Measurements from ENCODE around the gene NUP210.

NUP210 gene

GRCh38 chr3:13274125-13274524 lies 146.0 kb downstream of the NUP210 start:
- H3K27me3 ChIP-seq (ENCODE audit: control insufficient read depth in 3 of 3, insufficient read depth in 3 of 3, low read depth in 1 of 3, low read length in 3 of 3), result peaks cover 0 to 34% (median 0%) of the 10 kb centered on the region in 3 experiments
- no peak for DNase-seq (ENCODE audit: low spot score)
- H2AK5ac ChIP-seq (ENCODE audit: low read depth, low read length), result peak overlapping the region; percentile 64
- H2AFZ ChIP-seq (ENCODE audit: low read length), result no peak overlapping the region
- no peak overlapping the region for H4K91ac ChIP-seq (ENCODE audit: low read depth, low read length, poor library complexity)
- H2BK15ac ChIP-seq (ENCODE audit: low read length), result peak overlapping the region; percentile 64
- peak overlapping the region; percentile 73 for H3K14ac ChIP-seq (ENCODE audit: low read length)
- no peaks in the 10 kb centered on the region for H3K36me3 ChIP-seq (replicated peaks in 1 of 2; ENCODE audit: control insufficient read depth in 2 of 2, insufficient read depth in 2 of 2, low read length in 2 of 2)
- H3K23ac ChIP-seq (ENCODE audit: low read depth, low read length, poor library complexity), result peak overlapping the region; percentile 75
- H3K9me3 ChIP-seq (replicated peaks in 1 of 2; ENCODE audit: control insufficient read depth in 2 of 2, insufficient read depth in 1 of 2, low read depth in 1 of 2, low read length in 2 of 2), result no peaks in the 10 kb centered on the region
- no peak overlapping the region for H2BK120ac ChIP-seq (ENCODE audit: low read depth, low read length)
- H4K8ac ChIP-seq (ENCODE audit: low read depth, low read length), result no peak overlapping the region
- H3K9ac ChIP-seq (ENCODE audit: low read depth, low read length, poor library complexity), result peak overlapping the region; percentile 15
- no peak overlapping the region for H3K4me3 ChIP-seq (ENCODE audit: low read length in 2 of 2)
- H3K79me1 ChIP-seq (ENCODE audit: low read depth, low read length), result peaks cover 2% of the 10 kb centered on the region
- H2BK5ac ChIP-seq (ENCODE audit: low read length), result peak overlapping the region; percentile 88
- no peak overlapping the region for H2BK12ac ChIP-seq (ENCODE audit: low read length)
- H3K4me2 ChIP-seq (ENCODE audit: insufficient read depth, low read length, poor library complexity, severe bottlenecking), result no peak overlapping the region
- peaks cover 2 to 18% of the 10 kb centered on the region in 2 donors for H3K4me1 ChIP-seq (ENCODE audit: control insufficient read depth in 2 of 2, insufficient read depth in 1 of 2, low read depth in 1 of 2, low read length in 2 of 2)
- no peak overlapping the region for H3K27ac ChIP-seq (replicated peaks; ENCODE audit: low read length)
- no CpG with 5 or more reads among the region's 13 CpGs for WGBS, 2 donors (ENCODE audit: extremely low coverage in 2 of 2, insufficient read length in 2 of 2, insufficient replicate concordance in 1 of 2)
- H3K18ac ChIP-seq (ENCODE audit: low read length), result peak overlapping the region; percentile 84
- H3K4ac ChIP-seq (ENCODE audit: low read length), result peak overlapping the region; percentile 24

- Histone ChIP-seq H4K8ac (ENCODE audit: low read depth, low read length) (no peak overlapping the region), H3K4me2 (ENCODE audit: insufficient read depth, low read length, poor library complexity, severe bottlenecking) (no peak overlapping the region), H3K9ac (ENCODE audit: low read depth, low read length, poor library complexity) (no peak overlapping the region), H3K4me3 (ENCODE audit: low read length in 2 of 2) (no peak overlapping the region), H3K79me1 (ENCODE audit: low read depth, low read length) (peaks cover 2% of the 10 kb centered on the region), H3K27ac (replicated peaks; ENCODE audit: low read length) (no peak overlapping the region), H3K4ac (ENCODE audit: low read length) (no peak overlapping the region), H2BK120ac (ENCODE audit: low read depth, low read length) (no peak overlapping the region), H3K18ac (ENCODE audit: low read length) (peak overlapping the region; percentile 53), H3K9me3 (replicated peaks in 1 of 2; ENCODE audit: control insufficient read depth in 2 of 2, insufficient read depth in 1 of 2, low read depth in 1 of 2, low read length in 2 of 2) (no peaks in the 10 kb centered on the region), H3K14ac (ENCODE audit: low read length) (no peak overlapping the region), H4K91ac (ENCODE audit: low read depth, low read length, poor library complexity) (peak overlapping the region; percentile 62), H2AK5ac (ENCODE audit: low read depth, low read length) (peak overlapping the region; percentile 64), H3K27me3 (ENCODE audit: control insufficient read depth in 3 of 3, insufficient read depth in 3 of 3, low read depth in 1 of 3, low read length in 3 of 3) (peaks cover 0 to 29% (median 0%) of the 10 kb centered on the region in 3 experiments), H2BK15ac (ENCODE audit: low read length) (peak overlapping the region; percentile 32), H2BK12ac (ENCODE audit: low read length) (no peak overlapping the region), H2AFZ (ENCODE audit: low read length) (no peak overlapping the region), H2BK5ac (ENCODE audit: low read length) (peak overlapping the region; percentile 88), H3K36me3 (replicated peaks in 1 of 2; ENCODE audit: control insufficient read depth in 2 of 2, insufficient read depth in 2 of 2, low read length in 2 of 2) (no peaks in the 10 kb centered on the region), H3K23ac (ENCODE audit: low read depth, low read length, poor library complexity) (peak overlapping the region; percentile 75), H3K4me1 (ENCODE audit: control insufficient read depth in 2 of 2, insufficient read depth in 1 of 2, low read depth in 1 of 2, low read length in 2 of 2) (peaks cover 2 to 18% of the 10 kb centered on the region in 2 donors)
- DNase-seq (ENCODE audit: low spot score), result no peak
- WGBS, 2 donors (ENCODE audit: extremely low coverage in 2 of 2, insufficient read length in 2 of 2, insufficient replicate concordance in 1 of 2), result no CpG with 5 or more reads among the region's 6 CpGs
Measured at GRCh38 chr3:13273604-13274105, 146.5 kb downstream of the NUP210 start.

- no CpG with 5 or more reads among the region's 10 CpGs for WGBS, 2 donors (ENCODE audit: extremely low coverage in 2 of 2, insufficient read length in 2 of 2, insufficient replicate concordance in 1 of 2)
- no peaks in the 10 kb centered on the region for H3K36me3 ChIP-seq (replicated peaks in 1 of 2; ENCODE audit: control insufficient read depth in 2 of 2, insufficient read depth in 2 of 2, low read length in 2 of 2)
- no peak overlapping the region for H2AFZ ChIP-seq (ENCODE audit: low read length)
- no peak overlapping the region for H4K8ac ChIP-seq (ENCODE audit: low read depth, low read length)
- H3K14ac ChIP-seq (ENCODE audit: low read length), result no peak overlapping the region
- H2BK15ac ChIP-seq (ENCODE audit: low read length), result peak overlapping the region; percentile 32
- H2AK5ac ChIP-seq (ENCODE audit: low read depth, low read length), result peak overlapping the region; percentile 51
- no peak overlapping the region for H2BK120ac ChIP-seq (ENCODE audit: low read depth, low read length)
- H3K9me3 ChIP-seq (replicated peaks in 1 of 2; ENCODE audit: control insufficient read depth in 2 of 2, insufficient read depth in 1 of 2, low read depth in 1 of 2, low read length in 2 of 2), result no peaks in the 10 kb centered on the region
- no peak for DNase-seq (ENCODE audit: low spot score)
- H3K4me2 ChIP-seq (ENCODE audit: insufficient read depth, low read length, poor library complexity, severe bottlenecking), result no peak overlapping the region
- H3K4me3 ChIP-seq (ENCODE audit: low read length in 2 of 2), result no peak overlapping the region
- H3K27ac ChIP-seq (replicated peaks; ENCODE audit: low read length), result no peak overlapping the region
- peaks cover 0 to 26% (median 0%) of the 10 kb centered on the region in 3 experiments for H3K27me3 ChIP-seq (ENCODE audit: control insufficient read depth in 3 of 3, insufficient read depth in 3 of 3, low read depth in 1 of 3, low read length in 3 of 3)
- peak overlapping the region; percentile 53 for H3K18ac ChIP-seq (ENCODE audit: low read length)
- peak overlapping the region; percentile 62 for H4K91ac ChIP-seq (ENCODE audit: low read depth, low read length, poor library complexity)
- H3K4me1 ChIP-seq (ENCODE audit: control insufficient read depth in 2 of 2, insufficient read depth in 1 of 2, low read depth in 1 of 2, low read length in 2 of 2), result peaks cover 2 to 15% of the 10 kb centered on the region in 2 donors
- no peak overlapping the region for H3K9ac ChIP-seq (ENCODE audit: low read depth, low read length, poor library complexity)
- H2BK5ac ChIP-seq (ENCODE audit: low read length), result peak overlapping the region; percentile 88
- H3K4ac ChIP-seq (ENCODE audit: low read length), result no peak overlapping the region
- H3K23ac ChIP-seq (ENCODE audit: low read depth, low read length, poor library complexity), result no peak overlapping the region
- H2BK12ac ChIP-seq (ENCODE audit: low read length), result no peak overlapping the region
- H3K79me1 ChIP-seq (ENCODE audit: low read depth, low read length), result peaks cover 2% of the 10 kb centered on the region
Measured at GRCh38 chr3:13272831-13273603, 147.1 kb downstream of the NUP210 start.

GRCh38 chr3:13269711-13270378 lies 150.3 kb downstream of the NUP210 start:
- Histone ChIP-seq H3K9me3 (replicated peaks in 1 of 2; ENCODE audit: control insufficient read depth in 2 of 2, insufficient read depth in 1 of 2, low read depth in 1 of 2, low read length in 2 of 2) (peaks cover 0 to 3% of the 10 kb centered on the region in 2 donors), H2AFZ (ENCODE audit: low read length) (no peak overlapping the region), H2BK15ac (ENCODE audit: low read length) (no peak overlapping the region), H3K23ac (ENCODE audit: low read depth, low read length, poor library complexity) (no peak overlapping the region), H3K79me1 (ENCODE audit: low read depth, low read length) (peaks cover 2% of the 10 kb centered on the region), H3K14ac (ENCODE audit: low read length) (no peak overlapping the region), H4K91ac (ENCODE audit: low read depth, low read length, poor library complexity) (no peak overlapping the region), H3K4ac (ENCODE audit: low read length) (no peak overlapping the region), H3K4me1 (ENCODE audit: control insufficient read depth in 2 of 2, insufficient read depth in 1 of 2, low read depth in 1 of 2, low read length in 2 of 2) (no peaks in the 10 kb centered on the region), H3K27me3 (ENCODE audit: control insufficient read depth in 3 of 3, insufficient read depth in 3 of 3, low read depth in 1 of 3, low read length in 3 of 3) (peaks cover 0 to 7% (median 0%) of the 10 kb centered on the region in 3 experiments), H2BK12ac (ENCODE audit: low read length) (no peak overlapping the region), H4K8ac (ENCODE audit: low read depth, low read length) (no peak overlapping the region), H3K36me3 (replicated peaks in 1 of 2; ENCODE audit: control insufficient read depth in 2 of 2, insufficient read depth in 2 of 2, low read length in 2 of 2) (no peaks in the 10 kb centered on the region), H3K9ac (ENCODE audit: low read depth, low read length, poor library complexity) (no peak overlapping the region), H3K27ac (replicated peaks; ENCODE audit: low read length) (no peak overlapping the region), H3K18ac (ENCODE audit: low read length) (no peak overlapping the region), H2BK5ac (ENCODE audit: low read length) (no peak overlapping the region), H2BK120ac (ENCODE audit: low read depth, low read length) (no peak overlapping the region), H3K4me3 (ENCODE audit: low read length in 2 of 2) (no peak overlapping the region), H3K4me2 (ENCODE audit: insufficient read depth, low read length, poor library complexity, severe bottlenecking) (no peak overlapping the region), H2AK5ac (ENCODE audit: low read depth, low read length) (no peak overlapping the region)
- no CpG with 5 or more reads among the region's 5 CpGs for WGBS, 2 donors (ENCODE audit: extremely low coverage in 2 of 2, insufficient read length in 2 of 2, insufficient replicate concordance in 1 of 2)
- DNase-seq (ENCODE audit: low spot score), result no peak
